Activated T-cell treated with anti-CD3 and anti-CD28 coated beads, Interleukin-2, amount 50 U/mL, for 24 hours (primary cell): Measurements from ENCODE around the gene NDUFS8.
A peak's percentile ranks its signal among the peaks of the same experiment; 100 is the strongest.

Experiments used
- DNase-seq: peaks from one replicate; pipeline ENCODE4 v3.0.0-alpha.2; 2020
- H3K27ac Mint-ChIP-seq: 2 replicates; pipeline ENCODE4 v1.8.0; 2020; ENCODE audit warnings: mild to moderate bottlenecking, mixed read lengths
- H3K27me3 Mint-ChIP-seq: 2 replicates; pipeline ENCODE4 v1.8.0; 2020; ENCODE audit warnings: mixed read lengths
- H3K36me3 Mint-ChIP-seq: 2 replicates; pipeline ENCODE4 v1.8.0; 2020; ENCODE audit warnings: low read depth, mixed read lengths
- H3K4me1 Mint-ChIP-seq: 2 replicates; pipeline ENCODE4 v1.8.0; 2020; ENCODE audit warnings: low read depth, mixed read lengths
- H3K4me3 Mint-ChIP-seq: 2 replicates; pipeline ENCODE4 v1.8.0; 2020; ENCODE audit warnings: mild to moderate bottlenecking, moderate library complexity, mixed read lengths
- H3K9me3 Mint-ChIP-seq: 2 replicates; pipeline ENCODE4 v1.8.0; 2020; ENCODE audit warnings: mixed read lengths

The NDUFS8 gene

GRCh38 chr11:68053981-68054812 is 23.7 kb downstream of the NDUFS8 start:
- H3K4me1 Mint-ChIP-seq, result peaks cover 3% of the 10 kb centered on the region
- no peaks in the 10 kb centered on the region for H3K9me3 Mint-ChIP-seq
- no peak overlapping the region for H3K4me3 Mint-ChIP-seq
- no peaks in the 10 kb centered on the region for H3K27me3 Mint-ChIP-seq
- peaks cover 38% of the 10 kb centered on the region for H3K36me3 Mint-ChIP-seq
- no peak for DNase-seq
- H3K27ac Mint-ChIP-seq, result no peak overlapping the region

- Mint-ChIP-seq H3K36me3 (peaks cover 34% of the 10 kb centered on the region), H3K9me3 (no peaks in the 10 kb centered on the region), H3K4me1 (peaks cover 3% of the 10 kb centered on the region), H3K4me3 (no peak overlapping the region), H3K27ac (peak overlapping the region; percentile 0), H3K27me3 (no peaks in the 10 kb centered on the region)
- no peak for DNase-seq
Measured at GRCh38 chr11:68056317-68057285, 26.1 kb downstream of the NDUFS8 start.

GRCh38 chr11:68057807-68058206 is 27.3 kb downstream of the NDUFS8 start:
- peak overlapping the region; percentile 14 for H3K27ac Mint-ChIP-seq
- no peaks in the 10 kb centered on the region for H3K27me3 Mint-ChIP-seq
- no peaks in the 10 kb centered on the region for H3K9me3 Mint-ChIP-seq
- H3K4me1 Mint-ChIP-seq, result peaks cover 3% of the 10 kb centered on the region
- no peak for DNase-seq
- H3K36me3 Mint-ChIP-seq, result peaks cover 35% of the 10 kb centered on the region
- no peak overlapping the region for H3K4me3 Mint-ChIP-seq

- H3K4me1 Mint-ChIP-seq, result no peaks in the 10 kb centered on the region
- no peaks in the 10 kb centered on the region for H3K27me3 Mint-ChIP-seq
- H3K9me3 Mint-ChIP-seq, result no peaks in the 10 kb centered on the region
- no peak overlapping the region for H3K27ac Mint-ChIP-seq
- no peak overlapping the region for H3K4me3 Mint-ChIP-seq
- H3K36me3 Mint-ChIP-seq, result peaks cover 58% of the 10 kb centered on the region
- DNase-seq, result no peak
Measured at GRCh38 chr11:68061508-68061907, 31.0 kb downstream of the NDUFS8 start.

- DNase-seq, result no peak
- Mint-ChIP-seq H3K27ac (no peak overlapping the region), H3K4me1 (no peaks in the 10 kb centered on the region), H3K27me3 (no peaks in the 10 kb centered on the region), H3K4me3 (no peak overlapping the region), H3K9me3 (no peaks in the 10 kb centered on the region), H3K36me3 (peaks cover 77% of the 10 kb centered on the region)
Measured at GRCh38 chr11:68064926-68065325, 34.4 kb downstream of the NDUFS8 start.

GRCh38 chr11:68065841-68066240 is 35.4 kb downstream of the NDUFS8 start:
- Mint-ChIP-seq H3K27me3 (no peaks in the 10 kb centered on the region), H3K4me3 (no peak overlapping the region), H3K4me1 (no peaks in the 10 kb centered on the region), H3K9me3 (no peaks in the 10 kb centered on the region), H3K36me3 (peaks cover 82% of the 10 kb centered on the region), H3K27ac (no peak overlapping the region)
- DNase-seq, result no peak

GRCh38 chr11:68066742-68067141 is 36.3 kb downstream of the NDUFS8 start:
- H3K4me3 Mint-ChIP-seq, result no peak overlapping the region
- peaks cover 80% of the 10 kb centered on the region for H3K36me3 Mint-ChIP-seq
- no peaks in the 10 kb centered on the region for H3K4me1 Mint-ChIP-seq
- no peak for DNase-seq
- no peak overlapping the region for H3K27ac Mint-ChIP-seq
- H3K27me3 Mint-ChIP-seq, result no peaks in the 10 kb centered on the region
- H3K9me3 Mint-ChIP-seq, result no peaks in the 10 kb centered on the region

- Mint-ChIP-seq H3K27me3 (no peaks in the 10 kb centered on the region), H3K9me3 (no peaks in the 10 kb centered on the region), H3K36me3 (peaks cover 70% of the 10 kb centered on the region), H3K27ac (no peak overlapping the region), H3K4me3 (no peak overlapping the region), H3K4me1 (no peaks in the 10 kb centered on the region)
- DNase-seq, result no peak
Measured at GRCh38 chr11:68067991-68068390, 37.5 kb downstream of the NDUFS8 start.

- no peak for DNase-seq
- Mint-ChIP-seq H3K9me3 (no peaks in the 10 kb centered on the region), H3K4me1 (no peaks in the 10 kb centered on the region), H3K4me3 (no peak overlapping the region), H3K27me3 (no peaks in the 10 kb centered on the region), H3K27ac (no peak overlapping the region), H3K36me3 (peaks cover 43% of the 10 kb centered on the region)
Measured at GRCh38 chr11:68071281-68072048, 41.0 kb downstream of the NDUFS8 start.

GRCh38 chr11:68074584-68075352 is 44.3 kb downstream of the NDUFS8 start:
- DNase-seq, result no peak
- Mint-ChIP-seq H3K36me3 (peaks cover 22% of the 10 kb centered on the region), H3K4me1 (no peaks in the 10 kb centered on the region), H3K4me3 (no peak overlapping the region), H3K27me3 (no peaks in the 10 kb centered on the region), H3K9me3 (no peaks in the 10 kb centered on the region), H3K27ac (no peak overlapping the region)

GRCh38 chr11:68076371-68077042 is 46.0 kb downstream of the NDUFS8 start:
- Mint-ChIP-seq H3K4me3 (no peak overlapping the region), H3K9me3 (no peaks in the 10 kb centered on the region), H3K4me1 (no peaks in the 10 kb centered on the region), H3K36me3 (peaks cover 12% of the 10 kb centered on the region), H3K27me3 (no peaks in the 10 kb centered on the region), H3K27ac (no peak overlapping the region)
- DNase-seq, result no peak

- no peaks in the 10 kb centered on the region for H3K9me3 Mint-ChIP-seq
- H3K4me3 Mint-ChIP-seq, result no peak overlapping the region
- H3K36me3 Mint-ChIP-seq, result peaks cover 10% of the 10 kb centered on the region
- no peak overlapping the region for H3K27ac Mint-ChIP-seq
- DNase-seq, result no peak
- H3K27me3 Mint-ChIP-seq, result no peaks in the 10 kb centered on the region
- no peaks in the 10 kb centered on the region for H3K4me1 Mint-ChIP-seq
Measured at GRCh38 chr11:68077617-68078582, 47.4 kb downstream of the NDUFS8 start.
